HG03139 (cell line): ENCODE results near the gene SEC16A.

ENCODE experiments used
- ATAC-seq: cut with Tn5 transposase; IDR thresholded peaks from one replicate; pipeline ENCODE4 v1.9.1; 2021; ENCODE audit not compliant: unreplicated experiment

The SEC16A gene

DNA sequence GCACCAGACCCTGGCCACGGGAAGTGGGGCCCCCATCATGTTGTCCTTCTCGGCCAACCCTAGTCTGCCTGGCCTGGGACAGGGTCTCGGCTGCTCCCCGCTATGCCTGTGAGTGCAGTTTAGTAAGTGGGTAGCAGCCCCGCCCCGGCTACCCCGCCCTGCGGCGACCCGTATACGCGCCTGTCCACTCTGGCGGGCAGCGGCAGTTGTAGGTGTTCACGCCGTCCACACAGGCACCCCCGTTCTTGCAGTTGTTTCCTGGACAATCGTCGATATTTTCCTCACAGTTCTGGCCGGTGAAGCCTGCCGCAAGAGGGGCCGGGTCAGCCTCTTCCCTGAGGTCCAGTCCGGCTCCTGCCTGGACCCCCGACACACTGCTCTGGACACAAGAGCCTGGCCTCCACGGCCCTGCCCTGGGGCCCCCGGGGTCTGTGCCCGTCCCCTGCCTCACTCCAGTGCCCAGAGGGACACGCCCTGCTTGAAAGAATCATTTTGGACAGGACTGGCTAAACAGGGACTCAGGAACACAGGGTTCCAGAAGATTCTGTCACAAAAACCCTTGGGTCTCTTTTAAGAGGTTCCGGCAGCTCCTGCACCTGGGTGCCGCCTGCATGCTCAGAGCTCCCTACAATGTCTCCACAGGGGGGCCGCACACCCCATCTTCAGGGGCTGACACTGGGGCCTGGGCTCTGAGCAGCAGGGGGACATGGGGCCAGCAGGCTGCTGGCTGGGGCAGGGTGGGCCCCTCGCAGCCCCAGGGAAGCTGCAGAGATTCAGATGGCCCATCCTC lies 36.6 kb upstream of the SEC16A start:
- ATAC-seq: no peak

DNA sequence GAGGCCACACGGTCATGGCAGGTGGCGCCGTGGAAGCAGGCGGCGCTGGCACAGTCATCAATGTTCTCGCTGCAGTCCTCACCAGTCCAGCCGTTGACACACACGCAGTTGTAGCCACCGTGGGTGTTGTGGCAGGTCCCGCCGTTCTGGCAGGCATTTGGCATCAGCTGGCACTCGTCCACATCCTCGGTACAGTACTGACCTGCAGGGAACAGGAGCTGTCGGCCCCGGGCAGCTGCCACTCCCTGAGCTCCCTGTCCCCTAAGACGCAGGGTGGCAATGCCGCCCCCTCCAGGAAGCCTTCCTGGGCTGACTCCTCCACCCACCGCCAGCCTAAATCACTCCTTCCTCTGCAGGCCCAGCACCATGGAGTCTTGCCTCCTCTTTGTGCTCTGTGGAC lies 35.8 kb upstream of the SEC16A start:
- no peak for ATAC-seq

DNA sequence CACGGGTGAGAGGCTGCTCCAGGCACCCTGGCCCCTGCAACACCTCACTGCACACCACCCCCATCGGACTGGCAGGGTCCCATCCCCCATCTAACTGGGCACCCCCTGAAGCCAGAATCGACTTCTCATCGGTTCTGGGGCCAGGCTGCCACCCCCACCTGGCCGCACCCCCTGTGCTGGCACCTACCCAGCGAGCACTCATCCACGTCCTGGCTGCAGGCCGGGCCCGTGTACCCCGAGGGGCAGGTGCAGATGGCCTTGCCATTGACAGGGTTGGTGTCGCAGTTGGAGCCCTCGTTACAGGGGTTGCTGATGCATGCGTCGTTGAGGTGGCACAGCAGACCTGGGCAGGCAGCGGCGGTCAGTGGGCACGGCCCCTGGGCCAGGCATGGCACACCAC lies 35.1 kb upstream of the SEC16A start:
- ATAC-seq: no peak

DNA sequence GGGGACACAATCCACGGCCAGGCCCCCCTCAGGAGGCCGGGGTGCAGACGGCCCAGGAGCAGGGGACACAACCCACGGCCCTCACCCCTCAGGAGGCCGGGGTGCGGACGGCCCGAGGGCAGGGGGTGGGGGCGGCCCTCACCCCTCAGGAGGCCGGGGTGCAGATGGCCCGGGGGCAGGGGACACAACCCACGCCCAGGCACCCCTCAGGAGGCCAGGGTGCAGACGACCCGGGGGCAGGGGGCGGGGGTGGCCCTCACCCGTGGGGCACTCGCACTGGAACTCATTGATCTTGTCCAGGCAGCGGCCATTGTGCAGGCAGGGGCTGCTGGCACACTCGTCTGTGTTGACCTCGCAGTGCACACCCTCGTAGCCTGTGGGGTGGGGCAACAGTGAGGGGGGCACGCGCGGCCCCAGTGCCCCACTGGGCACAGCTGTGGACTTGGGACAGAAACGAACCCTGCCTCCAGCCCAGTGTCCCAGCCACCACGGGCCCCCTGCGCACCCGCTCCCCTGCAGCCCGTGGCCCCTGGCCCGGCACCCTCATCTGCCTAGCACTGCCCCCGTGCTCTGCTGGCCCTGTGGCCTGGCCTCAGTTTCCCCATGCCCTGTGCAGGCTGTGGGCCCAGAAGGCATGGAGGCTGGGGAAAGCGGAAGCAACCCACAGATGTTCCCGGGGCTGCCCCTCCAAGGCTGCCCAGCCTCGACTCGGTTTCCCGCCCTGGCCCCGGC lies 34.3 kb upstream of the SEC16A start:
- ATAC-seq: no peak

DNA sequence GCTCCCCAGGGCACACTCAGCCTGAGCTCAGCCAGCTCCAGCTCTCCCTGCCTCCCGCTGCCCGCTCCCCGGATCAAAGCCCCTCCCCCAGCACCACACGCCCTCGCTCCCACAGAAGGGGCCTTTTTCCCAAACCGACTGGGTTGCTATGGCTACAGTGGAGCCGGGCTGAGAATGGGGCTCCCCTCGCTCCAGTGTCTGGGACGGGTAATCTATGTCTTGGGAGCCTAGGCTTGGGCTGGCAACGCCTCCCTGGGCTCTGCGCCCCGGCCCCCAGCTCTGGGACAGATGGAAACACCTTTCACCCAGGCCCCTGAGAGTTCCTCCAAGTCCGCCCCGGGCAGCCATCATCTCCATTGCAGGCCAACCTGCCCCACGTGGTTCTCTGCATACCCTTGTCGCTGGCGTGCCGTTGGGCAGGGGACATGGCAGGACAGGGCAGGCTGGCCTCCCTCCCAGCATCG lies 33.4 kb upstream of the SEC16A start:
- ATAC-seq: no peak

DNA sequence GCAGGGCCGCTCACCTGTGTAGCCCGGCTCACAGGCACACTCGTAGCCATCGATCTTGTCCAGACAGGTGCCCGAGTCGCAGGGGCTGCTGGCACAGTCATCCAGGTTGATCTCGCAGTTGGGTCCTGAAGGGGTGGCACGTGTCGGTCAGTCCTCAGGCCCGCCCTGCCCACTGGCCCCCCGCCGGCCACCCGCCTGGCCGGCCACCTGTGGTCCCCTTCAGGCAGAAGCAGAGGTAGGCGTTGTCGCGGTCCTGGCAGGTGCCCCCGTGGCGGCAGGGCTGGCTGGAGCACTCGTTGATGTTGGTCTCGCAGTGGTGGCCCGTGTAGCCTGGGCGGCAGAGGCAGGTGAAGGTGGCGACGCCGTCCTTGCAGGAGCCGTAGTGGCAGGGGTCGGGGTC lies 32.4 kb upstream of the SEC16A start:
- no peak for ATAC-seq

DNA sequence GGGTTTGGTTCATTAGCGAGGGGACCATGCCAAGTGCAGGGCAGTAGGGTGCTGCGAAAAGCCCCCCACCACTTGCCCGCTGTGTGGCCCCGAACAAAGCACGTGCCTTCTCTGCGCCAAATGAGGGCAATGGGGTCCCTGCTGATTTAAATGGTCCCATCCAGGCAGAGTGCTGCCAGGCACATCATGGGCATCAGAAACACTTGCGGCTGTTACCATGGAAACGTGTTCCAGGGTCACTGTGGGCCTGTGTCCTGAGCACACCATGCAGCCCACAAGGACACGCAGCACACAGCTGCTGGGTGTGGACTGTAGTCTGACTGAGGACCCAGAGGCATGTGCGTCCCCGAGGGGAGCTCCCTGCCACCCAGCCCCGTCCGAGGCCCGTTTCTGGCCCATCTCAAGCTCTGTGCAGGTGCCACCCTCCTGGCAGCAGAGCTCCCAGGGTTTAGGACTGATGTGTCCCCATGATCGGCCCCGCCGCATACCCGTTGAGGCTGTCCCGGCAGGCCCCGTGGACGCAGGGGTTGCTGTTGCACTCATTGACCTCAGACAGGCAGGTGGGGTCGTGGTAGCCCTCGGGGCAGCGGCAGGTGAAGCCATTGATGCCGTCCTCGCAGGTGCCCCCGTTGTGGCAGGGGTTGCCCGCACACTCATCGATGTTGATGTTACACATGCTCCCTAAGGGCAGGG lies 31.3 kb upstream of the SEC16A start:
- no peak for ATAC-seq

DNA sequence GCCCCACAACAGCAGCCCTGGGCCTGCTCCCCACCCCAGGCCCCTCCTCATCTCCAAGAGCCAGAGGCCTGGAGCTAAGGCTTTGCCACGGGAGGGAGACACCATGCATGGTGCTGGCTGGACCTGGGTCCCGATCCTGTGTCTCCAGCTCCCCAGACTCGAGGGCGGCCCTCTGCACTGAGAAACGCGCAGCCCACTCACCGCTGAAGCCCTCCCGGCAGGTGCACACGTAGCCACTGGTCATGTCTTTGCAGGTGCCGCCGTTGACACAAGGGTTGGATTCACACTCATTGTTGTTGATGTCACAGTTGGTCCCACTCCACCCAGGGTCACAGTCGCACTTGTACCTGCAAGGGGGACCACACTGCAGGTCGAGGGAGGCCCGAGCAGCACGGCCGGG lies 30.4 kb upstream of the SEC16A start:
- no peak for ATAC-seq

DNA sequence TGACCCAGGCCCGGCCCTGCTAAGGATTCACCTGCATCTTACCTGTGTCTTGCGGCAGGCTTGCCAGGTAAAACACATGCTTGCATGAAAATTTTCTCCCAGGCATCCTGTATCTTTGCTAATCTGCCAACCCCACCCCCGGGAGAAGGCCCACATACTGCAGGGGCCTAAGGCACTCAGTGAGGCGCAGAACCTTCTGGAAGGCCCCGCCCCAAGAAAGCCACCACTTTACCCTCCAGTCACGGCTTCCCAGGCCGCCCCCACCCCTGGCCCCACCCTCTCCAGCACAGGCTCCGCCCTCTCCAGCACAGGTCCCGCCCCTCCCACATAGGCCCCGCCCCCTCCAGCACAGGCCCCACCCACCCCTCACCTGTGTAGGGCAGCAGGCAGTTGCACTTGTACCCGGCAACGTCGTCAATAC lies 29.8 kb upstream of the SEC16A start:
- no peak for ATAC-seq

DNA sequence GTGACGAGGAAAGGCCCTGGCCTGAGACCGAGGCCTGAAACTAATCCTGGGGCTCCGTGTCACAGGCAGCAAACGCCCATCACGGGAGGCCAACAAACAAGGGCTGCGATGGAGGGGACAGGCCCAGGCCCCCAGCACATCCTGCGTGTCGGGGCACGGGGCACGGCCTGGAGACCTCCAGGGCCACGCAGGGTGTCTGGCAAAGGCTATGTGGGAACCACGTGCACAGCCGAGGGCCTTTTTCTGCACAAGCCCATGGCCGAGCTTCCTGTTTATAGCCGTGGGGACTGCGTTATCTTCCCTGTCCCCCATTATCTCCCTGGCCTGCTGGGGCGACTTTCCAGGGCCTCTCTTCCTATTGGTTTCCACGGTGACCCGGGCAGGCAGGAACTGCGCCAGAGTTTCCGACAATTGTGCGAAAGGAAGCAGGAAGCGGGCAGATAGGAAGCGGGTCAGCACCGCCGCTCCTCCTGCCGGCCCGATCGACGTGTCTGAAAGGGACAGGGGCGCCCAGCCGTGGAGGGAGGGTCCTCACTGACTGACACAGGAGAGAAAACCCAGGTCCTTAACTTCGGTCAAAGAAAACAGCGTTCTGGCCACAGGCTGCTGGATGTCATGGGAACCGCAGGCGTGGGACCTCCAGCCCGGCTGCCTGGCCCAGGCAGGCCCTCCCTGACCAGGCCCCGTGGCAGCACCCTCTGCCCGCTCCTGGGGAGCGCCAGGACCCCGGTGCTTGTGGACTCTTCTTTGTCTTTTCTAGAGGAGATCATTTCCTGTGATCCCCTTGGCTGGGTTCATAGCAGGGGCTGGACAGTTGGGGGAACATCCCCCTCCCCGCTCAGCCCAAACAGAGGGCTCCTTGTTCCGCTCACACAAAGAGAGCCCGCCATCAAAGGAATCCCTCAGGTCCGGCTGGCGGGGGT lies 29.1 kb upstream of the SEC16A start:
- no peak for ATAC-seq

DNA sequence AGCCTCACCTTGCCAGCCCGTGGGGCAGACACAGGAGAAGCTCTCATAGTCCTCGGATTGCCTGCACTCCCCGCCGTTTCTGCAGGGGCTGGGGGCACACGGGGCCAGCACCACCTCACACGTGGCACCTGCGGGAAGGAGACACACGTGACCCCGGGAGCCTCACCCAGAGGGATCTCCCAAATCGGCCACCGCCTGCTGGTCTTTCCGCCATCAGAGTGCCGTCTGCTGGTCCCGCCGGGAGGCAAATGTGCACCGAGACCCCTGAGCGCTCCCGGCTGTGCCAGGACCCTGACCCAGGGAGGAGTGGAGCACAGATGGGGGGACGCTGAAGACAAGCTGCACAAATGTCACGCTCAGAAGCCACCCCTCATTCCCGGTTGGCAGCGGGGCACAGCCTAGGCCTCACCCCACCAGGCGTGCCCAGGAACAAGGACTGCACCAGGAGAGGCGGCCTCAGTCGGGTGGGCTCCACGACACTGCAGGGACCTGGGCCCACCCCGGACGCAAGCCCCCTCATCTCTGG lies 28.4 kb upstream of the SEC16A start:
- ATAC-seq: no peak

DNA sequence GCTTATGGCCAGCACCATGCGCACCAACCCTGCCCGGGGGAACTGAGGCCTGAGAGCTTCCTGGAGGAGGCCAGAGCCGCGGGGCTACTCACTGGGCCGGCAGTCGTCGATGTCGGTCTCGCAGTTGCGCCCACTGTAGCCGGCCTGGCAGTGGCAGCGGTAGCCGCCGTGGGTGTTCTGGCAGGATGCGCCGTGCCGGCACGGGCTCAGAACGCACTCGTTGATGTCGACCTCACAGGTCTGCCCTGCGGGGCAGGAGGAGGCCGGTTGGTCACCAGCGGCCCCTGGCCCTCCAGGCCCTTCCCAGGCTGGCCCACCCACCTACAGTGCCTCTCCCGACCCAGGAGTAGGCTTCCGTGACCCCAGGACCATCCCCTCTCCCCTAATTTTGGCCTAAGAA lies 27.7 kb upstream of the SEC16A start:
- ATAC-seq: no peak

DNA sequence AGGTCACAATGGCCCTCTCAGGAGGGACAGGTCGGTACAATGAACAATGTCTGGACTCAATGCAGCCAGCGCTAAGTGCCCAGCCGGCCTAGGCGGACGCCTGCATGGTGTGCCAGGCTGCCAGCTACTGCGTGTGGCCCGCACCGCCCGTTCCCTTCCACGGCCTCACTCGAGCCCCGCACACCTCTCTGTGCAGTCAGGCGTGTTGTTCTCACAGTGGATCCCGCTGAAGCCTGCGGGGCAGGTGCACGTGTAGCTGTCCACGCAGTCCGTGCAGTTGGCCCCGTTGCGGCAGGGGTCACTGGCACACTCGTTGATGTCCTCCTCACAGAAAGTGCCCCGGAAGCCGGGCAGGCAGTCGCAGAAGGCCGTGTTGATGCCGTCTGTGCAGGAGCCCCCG lies 26.7 kb upstream of the SEC16A start:
- no peak for ATAC-seq

DNA sequence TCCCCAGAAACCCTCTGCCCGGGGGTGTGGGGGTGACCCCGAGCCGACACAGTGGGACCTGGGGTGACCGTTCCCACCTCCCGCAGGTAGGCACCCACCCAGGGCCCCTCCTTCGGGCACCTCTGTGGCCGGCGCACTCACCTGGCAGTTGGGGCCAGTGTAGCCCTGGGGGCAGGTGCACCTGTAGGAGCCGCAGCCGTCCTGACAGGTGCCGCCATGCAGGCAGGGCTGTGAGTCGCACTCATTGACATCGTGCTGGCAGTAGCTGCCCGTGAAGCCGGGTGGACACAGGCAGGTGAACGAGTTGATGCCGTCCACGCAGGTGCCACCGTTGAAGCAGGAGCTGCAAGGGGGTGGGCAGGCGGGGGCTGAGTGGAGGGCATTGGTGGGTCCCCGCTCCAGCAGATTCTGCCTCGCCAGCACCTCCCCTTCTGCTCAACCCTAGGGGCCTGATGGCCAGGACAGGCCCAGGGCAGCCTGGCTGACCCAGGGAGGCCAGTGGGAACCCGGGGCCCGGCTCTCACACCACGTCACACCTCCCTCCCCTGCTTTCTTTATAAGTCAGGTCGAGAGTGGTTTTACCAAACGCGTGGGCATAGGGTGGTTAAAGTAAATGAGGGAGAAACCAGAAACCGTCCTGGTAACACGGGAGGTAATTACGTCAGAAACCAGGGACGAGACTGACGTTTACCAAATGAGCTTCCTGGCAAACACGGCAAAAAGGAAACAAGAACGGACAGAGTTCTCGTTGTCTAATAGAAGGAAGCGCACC lies 26.1 kb upstream of the SEC16A start:
- ATAC-seq: no peak

DNA sequence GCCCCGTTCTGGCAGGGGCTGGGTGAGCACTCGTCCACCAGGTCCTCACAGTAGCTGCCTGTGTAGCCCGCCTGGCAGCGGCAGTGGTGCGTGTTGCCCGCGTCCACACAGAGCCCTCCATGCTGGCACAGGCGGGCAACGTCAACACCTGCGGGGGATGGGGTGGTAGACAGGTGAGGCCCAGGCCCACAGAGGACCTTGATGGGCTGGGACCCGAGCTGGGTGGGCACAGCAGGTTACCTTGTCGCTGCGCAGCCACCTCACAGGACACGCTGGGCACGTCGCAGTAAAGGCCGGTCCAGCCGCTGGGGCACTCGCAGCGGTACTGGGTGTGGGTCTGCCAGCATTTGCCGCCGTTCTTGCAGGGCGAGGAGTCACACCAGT lies 25.1 kb upstream of the SEC16A start:
- ATAC-seq: no peak

DNA sequence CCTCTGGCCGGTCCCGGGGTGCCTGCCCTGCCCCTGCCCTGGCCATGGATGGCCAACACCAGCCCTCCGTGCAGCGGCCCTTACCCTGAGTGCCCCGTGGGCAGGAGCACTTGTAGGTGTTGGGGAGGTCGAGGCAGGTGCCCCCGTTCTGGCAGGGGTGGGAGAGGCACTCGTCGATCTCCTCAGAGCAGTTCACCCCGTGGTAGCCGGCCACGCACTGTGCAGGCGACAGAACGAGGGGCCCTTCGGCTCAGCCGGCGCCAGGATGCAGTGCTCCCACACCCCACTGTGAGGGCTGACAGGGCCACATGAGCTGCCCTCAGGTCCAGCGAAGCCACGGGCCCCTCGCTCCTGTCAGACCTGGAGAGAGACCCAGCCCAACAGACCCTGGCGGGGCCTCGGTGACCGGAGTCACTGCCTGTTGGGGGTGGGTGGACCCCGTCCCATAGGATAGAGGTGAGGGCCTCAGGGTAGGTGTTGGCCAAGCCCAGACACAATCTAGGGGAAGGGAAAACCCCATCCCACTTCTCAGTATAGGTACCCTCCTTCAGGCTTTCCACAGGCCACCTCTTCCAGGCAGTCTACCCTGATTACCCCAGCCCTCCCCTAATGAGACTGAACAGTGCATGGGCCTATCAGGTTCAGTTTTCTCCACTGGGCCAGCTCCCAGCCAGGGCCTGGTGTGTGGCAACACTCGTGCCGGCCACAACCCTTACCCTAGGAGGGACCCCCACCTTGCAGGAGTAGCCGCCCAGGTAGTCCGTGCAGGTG lies 24.6 kb upstream of the SEC16A start:
- no peak for ATAC-seq

DNA sequence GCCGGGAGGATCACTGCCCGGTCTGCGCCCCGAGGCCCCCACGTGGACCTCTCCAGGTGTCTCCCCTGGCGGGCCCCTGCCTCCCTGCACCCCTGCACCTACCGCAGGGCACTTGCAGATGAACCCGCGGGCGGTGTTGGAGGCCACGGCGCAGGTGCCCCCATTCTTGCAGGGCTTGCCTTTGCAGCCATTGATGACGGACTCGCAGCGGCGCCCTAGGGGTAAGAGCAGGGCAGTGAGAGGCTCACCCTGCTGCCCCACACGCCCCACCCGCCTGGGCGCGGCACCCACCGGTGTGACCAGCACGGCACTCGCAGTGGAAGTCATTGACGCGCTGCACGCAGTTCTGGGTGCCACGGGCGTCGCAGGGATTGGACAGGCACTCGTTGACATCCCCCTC lies 23.6 kb upstream of the SEC16A start:
- ATAC-seq: no peak

DNA sequence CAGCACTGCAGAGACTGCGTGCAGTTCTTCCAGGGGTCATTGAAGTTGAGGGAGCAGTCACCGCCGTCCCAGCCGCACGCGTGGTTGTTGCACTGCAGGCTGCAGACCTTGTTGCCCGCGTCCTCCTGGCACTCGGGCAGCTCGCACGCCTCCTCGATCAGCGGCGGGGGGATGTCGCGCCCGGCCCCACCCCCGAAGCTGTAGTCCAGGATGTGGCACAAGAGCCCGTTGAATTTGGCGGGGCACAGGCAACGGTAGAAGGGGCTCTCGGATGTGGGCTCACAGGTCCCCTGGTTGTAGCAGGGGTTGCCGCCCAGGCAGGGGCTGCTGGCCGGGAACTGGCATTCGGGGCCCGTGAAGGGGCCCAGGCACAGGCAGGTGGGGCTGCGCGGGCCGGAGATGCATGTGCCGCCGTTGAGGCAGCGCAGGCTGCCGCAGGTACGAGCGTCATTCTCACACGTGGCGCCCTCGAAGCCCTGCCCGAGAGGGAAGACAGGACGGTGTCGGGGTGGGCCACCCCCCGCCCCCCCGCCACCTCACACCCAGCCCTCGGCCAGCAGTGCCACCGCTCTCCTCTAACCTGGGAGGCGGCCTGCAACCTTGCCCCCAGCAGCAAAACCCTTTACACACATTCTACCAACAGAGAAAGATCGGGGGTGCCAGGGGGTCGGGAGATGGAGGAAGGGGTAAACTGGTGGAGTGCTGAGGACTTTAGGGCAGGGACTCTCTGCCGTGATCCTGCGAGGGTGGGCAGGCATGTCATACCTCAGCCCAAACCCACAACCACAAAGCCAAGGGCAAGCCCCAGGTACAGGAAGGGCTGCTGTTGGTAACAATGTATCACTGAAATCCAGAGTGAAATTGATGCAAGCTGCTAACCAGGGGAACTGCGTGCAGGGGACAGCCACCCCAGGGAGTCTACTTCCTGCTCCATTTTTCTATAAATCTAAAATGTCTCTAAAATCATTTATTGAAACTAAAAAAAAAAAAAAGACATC lies 22.9 kb upstream of the SEC16A start:
- ATAC-seq: no peak
